RWPE2 (cell line): ENCODE measurements around the gene CAMKV.

ENCODE experiments used
- ATAC-seq: fragments of 200-7000 bp; cut with Tn5 transposase; 3 replicates; pipeline ENCODE4 v1.9.1; 2021; ENCODE audit warnings: low read depth
- DNase-seq: peaks from one replicate; pipeline ENCODE4 v3.0.0-alpha.2; 2020; ENCODE audit warnings: low spot score
- H3K27ac ChIP-seq: fragments of 450-650 bp; 2 replicates; pipeline ENCODE4 v1.5.1; 2017; ENCODE audit warnings: mild to moderate bottlenecking; ENCODE audit not compliant: poor library complexity, severe bottlenecking
- H3K27me3 ChIP-seq: fragments of 250-450 bp; sonication (Bioruptor Pico); 2 replicates; pipeline ENCODE4 v1.5.1; 2021; ENCODE audit warnings: mild to moderate bottlenecking, moderate library complexity; ENCODE audit not compliant: insufficient read depth, poor library complexity, severe bottlenecking
- H3K36me3 ChIP-seq: fragments of 250-450 bp; sonication (Bioruptor Pico); 2 replicates; pipeline ENCODE4 v1.5.1; 2020; ENCODE audit warnings: low read depth, mild to moderate bottlenecking, moderate library complexity
- H3K4me1 ChIP-seq: fragments of 250-450 bp; sonication (Bioruptor Pico); 2 replicates; pipeline ENCODE4 v1.5.1; 2021; ENCODE audit warnings: mild to moderate bottlenecking, moderate library complexity; ENCODE audit not compliant: insufficient read depth, poor library complexity, severe bottlenecking
- H3K4me3 ChIP-seq: fragments of 250-450 bp; sonication (Bioruptor Pico); 2 replicates; pipeline ENCODE4 v1.5.1; 2021; ENCODE audit warnings: mild to moderate bottlenecking, moderate library complexity; ENCODE audit not compliant: severe bottlenecking
- H3K9me3 ChIP-seq: fragments of 250-450 bp; sonication (Bioruptor Pico); 2 replicates; pipeline ENCODE4 v1.5.1; 2021; ENCODE audit warnings: mild to moderate bottlenecking, moderate library complexity; ENCODE audit not compliant: severe bottlenecking
- CTCF ChIP-seq: fragments of 450-650 bp; IDR thresholded peaks from one replicate; pipeline ENCODE4 v1.5.1; 2017; ENCODE audit warnings: mild to moderate bottlenecking, moderate library complexity; ENCODE audit not compliant: poor library complexity, severe bottlenecking

CAMKV gene

DNA sequence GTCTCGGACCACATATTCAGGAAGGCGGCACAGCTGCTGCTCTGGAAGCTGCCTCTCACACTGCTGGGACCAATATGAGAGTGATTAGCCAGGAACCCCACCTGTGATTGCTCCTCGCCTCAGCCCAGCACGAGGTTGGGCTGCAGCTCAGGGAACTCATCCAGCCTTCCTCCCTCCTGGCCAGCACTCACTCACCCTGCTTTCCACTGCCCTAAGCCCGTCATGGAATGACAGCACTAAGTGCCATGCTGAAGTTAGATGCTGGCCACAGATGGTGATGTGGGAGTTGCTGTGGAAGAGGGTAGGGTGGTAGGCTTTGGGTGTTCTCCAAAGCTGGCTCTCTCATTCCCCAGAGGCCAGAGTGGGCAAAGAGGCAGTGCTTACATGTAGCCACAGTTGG, 26.6 kb upstream of the CAMKV start:
- no peak for ATAC-seq
- peaks cover 12% of the 10 kb centered on the region for H3K4me1 ChIP-seq

DNA sequence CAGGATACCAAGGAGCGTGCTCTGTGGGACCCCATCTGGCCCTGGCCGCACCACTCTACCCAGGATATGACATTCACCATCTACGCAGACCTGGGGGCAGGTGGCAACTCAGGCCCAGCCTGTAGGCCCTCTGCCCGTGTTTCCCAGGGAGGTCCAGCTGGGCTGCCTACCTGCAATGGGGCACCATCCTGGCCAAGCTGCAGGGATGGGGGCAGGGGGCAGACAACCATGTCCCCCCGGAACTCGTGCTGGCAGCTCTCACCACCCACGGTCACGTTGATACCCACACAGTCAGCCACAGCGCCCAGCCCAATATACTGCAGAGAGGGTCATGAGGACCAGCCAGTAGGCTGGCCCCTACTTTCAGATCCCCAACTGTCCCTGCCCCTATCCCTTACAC, 26.1 kb upstream of the CAMKV start:
- no peak overlapping the region for H3K27ac ChIP-seq
- no peak for TF ChIP-seq CTCF
- no peak for ATAC-seq
- peaks cover 90% of the 10 kb centered on the region for H3K36me3 ChIP-seq
- H3K4me3 ChIP-seq = no peak overlapping the region
- H3K27me3 ChIP-seq = no peaks in the 10 kb centered on the region
- DNase-seq = no peak
- no peaks in the 10 kb centered on the region for H3K9me3 ChIP-seq
- H3K4me1 ChIP-seq = peaks cover 12% of the 10 kb centered on the region

More for the DNA sequence above, 26.6 kb upstream of the CAMKV start:
- Histone ChIP-seq H3K4me3 (no peak overlapping the region), H3K27me3 (no peaks in the 10 kb centered on the region), H3K36me3 (peaks cover 89% of the 10 kb centered on the region), H3K9me3 (no peaks in the 10 kb centered on the region), H3K27ac (no peak overlapping the region)
- no peak for TF ChIP-seq CTCF
- no peak for DNase-seq

GRCh38 chr3:49889296-49889695, 19.6 kb upstream of the CAMKV start:
- Histone ChIP-seq H3K9me3 (no peaks in the 10 kb centered on the region), H3K4me1 (no peaks in the 10 kb centered on the region), H3K27me3 (no peaks in the 10 kb centered on the region), H3K4me3 (no peak overlapping the region), H3K27ac (no peak overlapping the region), H3K36me3 (peaks cover 66% of the 10 kb centered on the region)
- DNase-seq = no peak
- ATAC-seq = no peak
- TF ChIP-seq CTCF = no peak

GRCh38 chr3:49886922-49887265, 17.2 kb upstream of the CAMKV start:
- Histone ChIP-seq H3K9me3 (no peaks in the 10 kb centered on the region), H3K27me3 (no peaks in the 10 kb centered on the region), H3K27ac (no peak overlapping the region), H3K36me3 (peaks cover 45% of the 10 kb centered on the region), H3K4me3 (no peak overlapping the region), H3K4me1 (no peaks in the 10 kb centered on the region)
- ATAC-seq = no peak
- TF ChIP-seq CTCF = no peak
- DNase-seq = no peak

- Histone ChIP-seq H3K9me3 (no peaks in the 10 kb centered on the region), H3K4me3 (no peak overlapping the region), H3K27me3 (no peaks in the 10 kb centered on the region), H3K4me1 (no peaks in the 10 kb centered on the region), H3K36me3 (peaks cover 16% of the 10 kb centered on the region), H3K27ac (no peak overlapping the region)
- TF ChIP-seq CTCF = no peak
- DNase-seq = no peak
- peak; percentile 18; the same call in 2 of the 3 replicates for ATAC-seq
These were observed 14.3 kb upstream of the CAMKV start for GRCh38 chr3:49883998-49884397.
